OCI-LY1 (cell line): ENCODE results near the gene BRIX1.

Experiments
- H2AFZ ChIP-seq: fragments of 200-600 bp; sonication (generic), shearing (Covaris generic); 2 replicates; pipeline ENCODE4 v1.6.0; 2014; ENCODE audit warnings: antibody characterized with exemption, mild to moderate bottlenecking, low read length
- H3F3A ChIP-seq: fragments of 200-600 bp; sonication (generic), shearing (Covaris generic); 2 replicates; pipeline ENCODE4 v1.6.0; 2014; ENCODE audit warnings: mild to moderate bottlenecking, antibody characterized with exemption, low read length, moderate library complexity; ENCODE audit not compliant: insufficient read depth
- H3K27ac ChIP-seq: fragments of 200-600 bp; sonication (generic); 2 replicates; pipeline ENCODE4 v1.5.1; 2014; ENCODE audit warnings: low read length, mixed run types, mild to moderate bottlenecking, low read depth; ENCODE audit not compliant: poor library complexity, severe bottlenecking
- H3K27me3 ChIP-seq: fragments of 200-600 bp; sonication (generic); 2 replicates; pipeline ENCODE4 v1.6.0; 2014; ENCODE audit warnings: antibody characterized with exemption, mild to moderate bottlenecking, low read length, moderate library complexity; ENCODE audit not compliant: insufficient read depth
- H3K36me3 ChIP-seq: fragments of 200-600 bp; sonication (generic); 2 replicates; pipeline ENCODE4 v1.6.1; 2014; ENCODE audit warnings: mild to moderate bottlenecking, antibody characterized with exemption, low read length, moderate library complexity, mixed read lengths; ENCODE audit not compliant: insufficient read depth
- H3K4me1 ChIP-seq: fragments of 200-600 bp; sonication (generic); 2 replicates; pipeline ENCODE4 v1.5.1; 2014; ENCODE audit warnings: mild to moderate bottlenecking, low read length, moderate library complexity; ENCODE audit not compliant: insufficient read depth, severe bottlenecking
- H3K4me2 ChIP-seq: fragments of 200-600 bp; sonication (generic), shearing (Covaris generic); 2 replicates; pipeline ENCODE4 v1.6.1; 2014; ENCODE audit warnings: low read length
- H3K4me3 ChIP-seq: fragments of 200-600 bp; sonication (generic); 2 replicates; pipeline ENCODE4 v1.5.1; 2014; ENCODE audit warnings: low read length, low read depth, mild to moderate bottlenecking, mixed read lengths; ENCODE audit not compliant: poor library complexity, severe bottlenecking
- H3K79me2 ChIP-seq: fragments of 200-600 bp; shearing (Covaris generic); 2 replicates; pipeline ENCODE4 v1.6.1; 2016; ENCODE audit warnings: mixed run types, low read length, mixed read lengths; ENCODE audit not compliant: insufficient read depth
- H3K9ac ChIP-seq: fragments of 200-600 bp; sonication (generic), shearing (Covaris generic); 2 replicates; pipeline ENCODE4 v1.6.1; 2014; ENCODE audit warnings: mild to moderate bottlenecking, low read length, mixed read lengths
- H3K9me2 ChIP-seq: fragments of 200-600 bp; sonication (generic), shearing (Covaris generic); 2 replicates; pipeline ENCODE4 v1.6.1; 2014; ENCODE audit warnings: low read depth, mild to moderate bottlenecking, low read length, mixed read lengths
- H3K9me3 ChIP-seq: fragments of 200-600 bp; shearing (Covaris generic); 2 replicates; pipeline ENCODE4 v1.6.1; 2014; ENCODE audit warnings: low read length, mixed read lengths
- H4K20me1 ChIP-seq: fragments of 200-600 bp; sonication (generic), shearing (Covaris generic); 2 replicates; pipeline ENCODE4 v1.6.0; 2016; ENCODE audit warnings: mild to moderate bottlenecking, low read length; ENCODE audit not compliant: insufficient read depth
- CTCF ChIP-seq: fragments of 200-600 bp; sonication (generic), shearing (Covaris generic); IDR thresholded peaks from 2 replicates; pipeline ENCODE4 v1.5.1; 2017; ENCODE audit warnings: mild to moderate bottlenecking, antibody characterized with exemption, low read length, moderate library complexity, mixed read lengths
- EZH2 ChIP-seq: fragments of 200-600 bp; sonication (generic), shearing (Covaris generic); IDR thresholded peaks from 2 replicates; pipeline ENCODE4 v1.8.0; 2017; ENCODE audit warnings: borderline replicate concordance, mixed run types, mild to moderate bottlenecking, antibody characterized with exemption, low read length, moderate library complexity, mixed read lengths

BRIX1 gene

GRCh38 chr5:34928267-34928666, 12.8 kb downstream of the BRIX1 start:
- Histone ChIP-seq H3K4me3 (peak overlapping the region; percentile 53), H3K4me2 (peak overlapping the region; percentile 59; the same call in 1 of the 2 replicates), H4K20me1 (no peaks in the 10 kb centered on the region), H2AFZ (no peak overlapping the region), H3K27ac (peak overlapping the region; percentile 23), H3F3A (no peaks in the 10 kb centered on the region), H3K36me3 (peaks cover 46% of the 10 kb centered on the region), H3K27me3 (no peaks in the 10 kb centered on the region), H3K4me1 (peaks cover 24% of the 10 kb centered on the region), H3K9me3 (no peaks in the 10 kb centered on the region), H3K9me2 (no peaks in the 10 kb centered on the region), H3K9ac (no peak overlapping the region), H3K79me2 (peaks cover 33% of the 10 kb centered on the region)
- TF ChIP-seq CTCF, result no peak
- no peak for TF ChIP-seq EZH2

DNA sequence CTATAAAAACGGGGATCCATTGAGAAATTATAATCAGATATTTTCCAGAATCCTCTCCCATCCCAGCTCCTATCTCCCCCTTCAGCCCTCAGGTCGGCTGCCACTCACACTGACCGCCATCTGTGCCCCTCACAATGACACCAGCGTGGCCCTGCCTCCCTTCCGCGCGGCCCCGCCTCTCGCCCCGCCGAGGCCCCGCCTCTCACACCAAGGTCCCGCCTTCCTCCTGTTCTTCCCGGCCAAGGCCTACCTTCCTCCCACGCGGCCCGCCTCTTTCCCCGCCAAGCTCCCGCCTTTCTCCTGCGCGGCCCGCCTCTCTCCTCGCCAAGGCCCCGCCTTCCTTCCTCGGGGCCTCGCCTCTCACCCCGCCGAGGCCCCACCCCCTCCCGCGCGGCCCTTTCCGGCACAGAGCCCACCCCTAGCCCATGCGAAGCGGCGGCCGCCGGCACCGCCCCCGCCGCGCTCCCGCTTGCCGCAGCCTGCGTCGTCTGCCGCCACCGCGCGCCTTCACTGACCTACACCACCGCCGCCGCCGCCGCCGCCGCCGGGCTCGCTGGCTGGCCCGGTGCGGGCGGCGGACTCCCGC, 13.7 kb downstream of the BRIX1 start, which contains the start of gene DNAJC21:
Gene DNAJC21, plus strand, starts transcription at position 426 of the 586 bp plus-strand sequence. CDS start 261 bp downstream, outside the sequence.
- TF ChIP-seq CTCF, result no peak
- Histone ChIP-seq H3K9me2 (no peaks in the 10 kb centered on the region), H3K79me2 (peaks cover 39% of the 10 kb centered on the region), H4K20me1 (no peaks in the 10 kb centered on the region), H3K36me3 (peaks cover 44% of the 10 kb centered on the region), H3K27ac (peak within 1 kb of the TSS; percentile 48), H3K27me3 (no peaks in the 10 kb centered on the region), H2AFZ (no peak within 1 kb of the TSS), H3F3A (no peaks in the 10 kb centered on the region), H3K9me3 (no peaks in the 10 kb centered on the region), H3K9ac (peak within 1 kb of the TSS; percentile 97), H3K4me1 (peaks cover 24% of the 10 kb centered on the region), H3K4me3 (peak within 1 kb of the TSS; percentile 98), H3K4me2 (peak within 1 kb of the TSS; percentile 92)

- Histone ChIP-seq H3F3A (no peaks in the 10 kb centered on the region), H3K79me2 (peaks cover 39% of the 10 kb centered on the region), H3K36me3 (peaks cover 40% of the 10 kb centered on the region), H3K4me1 (peaks cover 24% of the 10 kb centered on the region), H3K4me2 (peak overlapping the region; percentile 92), H4K20me1 (no peaks in the 10 kb centered on the region), H3K9me2 (no peaks in the 10 kb centered on the region), H3K27me3 (no peaks in the 10 kb centered on the region), H3K9ac (peak overlapping the region; percentile 97), H2AFZ (no peak overlapping the region), H3K4me3 (peak overlapping the region; percentile 98), H3K9me3 (no peaks in the 10 kb centered on the region), H3K27ac (peak overlapping the region; percentile 48)
- TF ChIP-seq CTCF, result no peak
Measured at GRCh38 chr5:34929720-34930461, 14.4 kb downstream of the BRIX1 start.
